Medulla oblongata (tissue), 1 donor: ENCODE results near the gene DHRS7B.

ENCODE experiments used
- DNase-seq: peaks from one replicate; pipeline ENCODE4 v3.0.0-alpha.2; 2015; ENCODE audit errors: extremely low spot score

DHRS7B gene

GRCh38 chr17:21240369-21241055, 113.7 kb downstream of the DHRS7B start:
- no peak for DNase-seq
